Airway epithelial cell (primary cell): ENCODE data around the gene NMD3. TPM values are rescaled to one million over a fixed set of nuclear protein-coding genes. Genes with fewer than 3 reads are reported as not detected.

Experiments
- total RNA-seq: library from RNA; depleted of rRNA; stranded (reverse); fragments of >200 nt; gene quantifications from 2 replicates; pipeline ENCODE4 v1.2.3, GENCODE V29; 2015

NMD3 gene
- total RNA-seq, result 38.8 and 58.3 TPM in 2 replicates

DNA sequence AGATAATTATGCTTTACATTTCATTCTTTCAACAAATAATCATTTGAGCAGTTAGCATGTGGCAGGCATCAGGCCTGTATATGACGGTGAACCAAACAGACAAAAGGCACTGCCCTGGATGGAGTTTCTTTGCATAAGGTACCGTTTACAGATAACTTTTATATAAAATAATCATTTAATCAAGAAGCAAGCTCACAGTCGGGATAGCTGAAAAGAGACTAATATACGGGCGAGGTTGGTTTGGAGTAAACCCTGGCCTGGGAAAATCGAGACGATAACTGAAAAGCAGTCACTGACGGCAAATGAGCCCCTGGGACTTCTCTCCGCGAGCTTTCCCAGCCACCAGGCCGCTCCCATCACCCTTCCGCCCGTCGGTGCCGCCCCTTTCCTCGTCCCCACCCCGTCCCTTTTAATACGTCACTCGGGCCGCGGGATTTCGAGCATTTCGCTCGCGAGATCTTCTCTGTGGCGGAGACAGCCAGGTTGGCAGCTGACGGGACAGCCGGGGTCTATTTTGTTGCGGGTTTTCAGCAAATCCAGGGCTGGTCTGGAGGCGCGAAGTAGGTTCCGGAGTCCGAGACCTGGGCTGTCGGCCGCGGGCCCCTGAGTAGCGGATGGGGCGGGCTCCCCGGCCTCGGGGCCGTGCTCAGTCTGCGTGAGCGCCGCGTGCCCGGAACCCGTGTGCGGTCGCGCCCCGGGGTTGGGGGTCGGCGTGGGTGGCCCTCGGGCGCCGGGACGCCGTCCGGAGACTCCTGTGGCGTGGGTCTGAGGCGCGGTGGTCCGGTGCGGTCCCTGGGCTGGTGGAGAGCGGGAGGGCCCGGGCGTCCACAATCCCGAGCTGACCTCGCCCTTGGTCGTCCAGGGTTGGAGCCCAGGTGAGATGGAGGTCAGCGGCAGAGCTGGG lies at the start of gene NMD3:
Gene NMD3, plus strand, starts transcription at position 462 of the 904 bp plus-strand sequence. CDS start 703 bp downstream, outside the sequence.

Other genes starting within 250 kb of the NMD3 start
- gene B3GALNT1, start 116.0 kb upstream of the NMD3 start, total RNA-seq, result 7.6 and 10.2 TPM in 2 replicates
- 7.5 and 18.5 TPM in 2 replicates for gene SPTSSB, start 150.2 kb downstream of the NMD3 start, total RNA-seq